Activated T-cell treated with anti-CD3 and anti-CD28 coated beads for 4 hours (primary cell): ENCODE results near the gene PLG.
"Not testable (repeated sequence)": the region's sequence is repeated elsewhere in the genome, so short reads cannot be mapped to it uniquely, and the experiment has no call there.

ENCODE experiments used
- DNase-seq: peaks from one replicate; pipeline ENCODE4 v3.0.0-alpha.2; 2020

Gene PLG

DNA sequence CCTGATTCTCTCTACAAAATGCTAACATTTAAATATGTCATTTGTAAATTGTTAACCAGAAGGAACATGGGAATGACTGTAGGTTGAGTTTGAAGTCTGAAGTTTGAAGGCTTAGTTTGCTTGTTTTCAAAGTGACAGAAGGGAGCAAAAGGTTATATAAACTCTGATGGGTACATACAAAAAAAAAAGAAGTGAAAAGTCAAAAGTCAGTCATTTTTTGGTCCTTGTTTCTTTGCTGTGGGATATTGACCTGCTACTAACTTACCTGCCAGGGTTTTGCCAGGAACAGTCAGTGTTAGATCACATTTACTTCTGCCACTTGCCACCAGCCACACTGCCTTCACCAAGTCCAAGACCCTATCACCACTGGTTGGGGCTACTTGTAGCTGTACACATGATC, 6.9 kb downstream of the PLG start:
- not testable (repeated sequence) for DNase-seq

DNA sequence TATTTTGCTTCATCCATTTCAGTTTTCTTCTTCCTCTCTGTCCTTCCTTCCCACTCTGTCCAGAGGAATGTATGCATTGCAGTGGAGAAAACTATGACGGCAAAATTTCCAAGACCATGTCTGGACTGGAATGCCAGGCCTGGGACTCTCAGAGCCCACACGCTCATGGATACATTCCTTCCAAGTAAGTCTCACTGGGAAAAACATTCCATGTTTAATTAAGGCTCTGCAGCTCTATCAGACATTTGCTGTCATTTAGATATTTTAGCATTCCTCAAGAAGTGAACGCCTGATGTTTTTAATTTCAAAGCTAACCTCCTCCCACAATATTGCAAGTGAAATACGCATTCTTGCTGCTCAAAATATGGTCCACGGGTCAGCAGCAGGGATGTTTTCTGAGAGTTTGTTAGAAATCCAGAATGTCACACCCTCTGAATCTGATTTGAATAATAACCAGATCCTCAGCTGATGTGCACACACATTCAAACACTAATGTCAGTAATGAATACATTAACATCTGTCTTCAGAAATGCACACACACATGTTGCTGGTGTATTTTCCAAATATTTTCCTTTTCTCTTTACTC, 12.8 kb downstream of the PLG start:
- DNase-seq = no peak

DNA sequence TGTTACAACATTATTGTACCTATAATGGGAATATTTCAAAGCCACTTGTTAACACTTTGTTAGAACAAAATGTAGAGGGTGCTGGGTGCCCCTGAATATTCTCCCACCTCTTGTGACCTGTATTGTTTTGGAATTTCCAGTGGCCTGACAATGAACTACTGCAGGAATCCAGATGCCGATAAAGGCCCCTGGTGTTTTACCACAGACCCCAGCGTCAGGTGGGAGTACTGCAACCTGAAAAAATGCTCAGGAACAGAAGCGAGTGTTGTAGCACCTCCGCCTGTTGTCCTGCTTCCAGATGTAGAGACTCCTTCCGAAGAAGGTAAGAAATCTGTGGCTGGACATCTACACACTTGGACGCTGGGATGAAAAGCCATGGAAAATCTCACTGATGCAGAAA, 28.9 kb downstream of the PLG start:
- no peak for DNase-seq

DNA sequence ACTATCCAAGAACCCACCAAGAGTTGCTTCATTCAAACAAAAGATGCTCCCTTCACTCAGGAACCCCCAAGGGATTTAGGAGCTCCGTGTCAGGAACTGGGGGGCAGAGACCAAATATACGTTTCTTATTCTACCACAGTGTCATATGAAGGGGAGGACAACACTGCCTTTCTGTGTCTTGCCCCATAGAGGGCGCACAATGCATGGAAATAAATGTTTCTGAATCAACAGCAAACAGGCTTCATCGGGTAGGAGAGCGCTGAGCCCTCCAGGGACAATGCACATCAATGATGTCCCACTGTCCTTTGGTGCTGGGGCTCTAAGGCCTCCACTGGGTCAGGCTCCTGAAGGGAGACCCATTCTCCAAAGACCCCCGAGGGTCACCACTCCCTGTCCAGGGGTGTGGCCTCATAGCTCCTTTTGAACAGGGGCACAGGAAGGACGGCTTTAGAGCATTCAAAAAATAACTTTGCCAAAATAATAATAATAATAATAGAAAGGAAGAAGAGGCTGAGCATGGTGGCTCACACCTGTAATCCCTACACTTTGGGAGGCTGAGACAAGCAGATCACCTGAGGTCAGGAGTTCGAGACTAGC, 31.1 kb downstream of the PLG start:
- peak; percentile 2 for DNase-seq

DNA sequence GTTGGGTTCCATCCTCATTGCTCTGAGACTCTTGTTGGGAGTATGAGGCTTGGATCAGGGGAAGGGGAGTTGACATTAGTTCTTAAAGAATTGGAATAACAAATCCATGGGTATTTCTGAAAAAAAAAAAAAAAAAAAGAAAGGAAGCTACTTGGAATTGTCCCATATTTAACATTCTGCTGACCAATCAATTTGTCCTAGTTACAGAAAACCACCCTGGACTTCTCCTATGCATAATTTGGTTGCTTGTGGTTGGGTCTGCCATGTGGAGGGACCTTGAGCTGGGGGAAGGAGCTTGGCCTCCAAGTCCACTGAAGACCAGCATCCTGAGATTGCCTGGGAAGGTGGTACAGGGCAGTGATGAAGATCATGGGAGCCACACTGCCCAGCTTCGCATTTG, 32.6 kb downstream of the PLG start:
- no peak for DNase-seq

DNA sequence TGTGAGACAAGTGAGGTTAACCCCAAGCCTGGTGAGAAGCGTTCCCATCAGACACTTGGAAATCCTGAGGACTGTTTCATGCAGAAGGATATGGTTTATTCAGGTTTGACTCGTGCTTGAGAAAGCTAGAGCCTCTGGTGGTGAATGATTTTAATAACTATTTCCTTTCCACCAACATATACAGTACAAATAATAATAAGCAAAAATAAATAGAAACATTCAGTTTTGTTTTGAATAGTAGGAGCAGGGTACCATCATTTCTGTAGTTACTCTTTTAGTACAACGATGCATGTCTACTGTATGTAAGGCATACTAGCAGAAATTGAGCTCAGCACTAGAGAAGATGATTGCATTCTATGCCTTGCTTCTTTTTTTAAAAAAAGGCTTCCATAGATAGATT, 33.5 kb downstream of the PLG start:
- DNase-seq = no peak

DNA sequence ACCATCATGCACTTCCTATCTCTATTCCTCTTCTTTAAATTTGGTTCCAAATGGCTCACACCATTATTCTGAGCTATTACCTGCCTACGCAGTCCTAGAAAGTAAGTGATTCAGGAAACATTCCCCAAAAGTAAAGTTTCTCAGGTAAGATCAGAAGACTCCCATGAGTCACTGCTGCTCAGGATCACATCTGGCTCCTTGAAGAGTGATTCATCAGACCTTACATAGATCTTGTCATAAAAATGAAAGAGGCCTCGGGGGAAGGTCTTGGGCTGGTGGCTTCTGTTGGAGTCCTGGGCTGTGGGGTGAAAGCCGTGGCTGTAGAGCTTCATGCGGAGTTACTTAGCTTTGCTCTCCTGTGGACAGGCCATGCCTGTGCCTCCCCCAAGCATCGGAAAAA, 35.9 kb downstream of the PLG start:
- no peak for DNase-seq

DNA sequence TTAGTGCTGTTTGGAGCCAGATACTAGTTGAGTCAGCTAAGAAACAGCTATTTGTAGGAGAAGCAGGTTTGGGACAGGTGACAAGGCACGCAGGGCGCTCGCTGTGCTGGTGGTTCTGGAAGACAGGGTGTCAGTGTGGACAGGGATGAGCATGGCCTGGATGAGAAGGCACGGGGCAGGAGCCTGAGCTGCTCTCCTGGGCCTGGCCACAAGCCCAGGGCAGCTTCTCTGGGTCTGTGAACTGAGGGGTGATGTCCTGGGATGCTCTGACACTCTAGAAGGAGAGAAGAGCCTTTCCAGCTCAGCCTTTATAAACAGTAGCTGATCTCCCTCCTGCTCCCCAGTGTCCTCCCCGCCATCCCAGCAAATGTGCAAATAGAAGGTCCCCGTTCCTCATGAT, 37.9 kb downstream of the PLG start:
- no peak for DNase-seq

DNA sequence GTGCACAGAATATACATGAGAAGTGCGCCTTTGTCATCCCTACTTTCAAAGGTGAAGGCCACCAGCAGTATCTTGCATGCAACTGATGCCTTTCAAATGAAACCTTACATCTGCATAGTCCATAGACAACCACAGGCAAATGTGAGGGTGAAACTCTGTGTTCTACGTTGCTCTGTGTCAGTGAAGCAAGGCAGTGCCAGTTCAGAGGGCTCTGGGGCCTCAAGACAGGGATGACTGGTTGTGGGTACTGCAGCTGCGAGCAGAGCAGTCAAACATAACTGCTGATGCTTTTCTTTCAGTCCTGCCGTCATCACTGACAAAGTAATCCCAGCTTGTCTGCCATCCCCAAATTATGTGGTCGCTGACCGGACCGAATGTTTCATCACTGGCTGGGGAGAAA, 39.0 kb downstream of the PLG start:
- not testable (repeated sequence) for DNase-seq

DNA sequence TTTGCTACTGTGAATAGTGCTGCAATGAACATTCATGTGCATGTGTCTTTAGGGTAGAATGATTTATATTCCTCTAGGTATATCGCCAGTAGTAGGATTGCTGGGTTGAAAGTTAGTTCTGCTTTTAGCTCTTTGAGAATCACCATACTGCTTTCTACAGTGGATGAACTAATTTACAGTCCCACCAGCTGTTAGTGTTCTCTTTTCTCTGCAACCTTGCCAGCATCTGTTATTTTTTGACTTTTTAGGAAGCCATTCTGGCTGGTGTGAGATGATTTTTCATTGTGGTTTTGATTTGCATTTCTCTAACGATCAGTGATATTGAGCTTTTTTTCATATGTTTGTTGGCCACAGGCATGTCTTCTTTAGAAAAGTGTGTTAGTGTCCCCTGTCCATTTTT, 40.0 kb downstream of the PLG start:
- no peak for DNase-seq

DNA sequence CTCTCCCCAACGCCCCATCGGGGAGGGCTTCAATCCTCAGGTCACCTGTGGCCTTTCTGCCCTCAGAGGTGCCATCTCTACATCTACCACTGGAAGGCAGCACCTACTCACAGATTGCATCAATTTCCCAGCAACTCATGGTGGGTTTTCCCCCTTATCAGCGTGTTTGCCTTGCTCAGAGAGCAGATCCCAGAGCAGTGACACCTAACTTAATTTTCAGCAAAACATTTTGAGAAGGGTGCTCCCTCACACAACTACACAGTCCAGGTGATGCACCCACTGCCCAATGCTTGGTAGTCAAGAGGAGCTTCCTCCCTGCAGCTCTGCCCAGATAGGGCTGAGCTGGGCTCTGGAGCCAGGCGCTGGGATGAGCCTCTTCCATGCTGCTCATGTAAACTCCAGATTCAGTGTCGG, 48.2 kb downstream of the PLG start:
- no peak for DNase-seq

DNA sequence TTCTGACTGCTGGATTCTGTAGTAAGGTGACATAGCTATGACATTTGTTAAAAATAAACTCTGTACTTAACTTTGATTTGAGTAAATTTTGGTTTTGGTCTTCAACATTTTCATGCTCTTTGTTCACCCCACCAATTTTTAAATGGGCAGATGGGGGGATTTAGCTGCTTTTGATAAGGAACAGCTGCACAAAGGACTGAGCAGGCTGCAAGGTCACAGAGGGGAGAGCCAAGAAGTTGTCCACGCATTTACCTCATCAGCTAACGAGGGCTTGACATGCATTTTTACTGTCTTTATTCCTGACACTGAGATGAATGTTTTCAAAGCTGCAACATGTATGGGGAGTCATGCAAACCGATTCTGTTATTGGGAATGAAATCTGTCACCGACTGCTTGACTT, 51.2 kb downstream of the PLG start:
- DNase-seq = not testable (repeated sequence)

DNA sequence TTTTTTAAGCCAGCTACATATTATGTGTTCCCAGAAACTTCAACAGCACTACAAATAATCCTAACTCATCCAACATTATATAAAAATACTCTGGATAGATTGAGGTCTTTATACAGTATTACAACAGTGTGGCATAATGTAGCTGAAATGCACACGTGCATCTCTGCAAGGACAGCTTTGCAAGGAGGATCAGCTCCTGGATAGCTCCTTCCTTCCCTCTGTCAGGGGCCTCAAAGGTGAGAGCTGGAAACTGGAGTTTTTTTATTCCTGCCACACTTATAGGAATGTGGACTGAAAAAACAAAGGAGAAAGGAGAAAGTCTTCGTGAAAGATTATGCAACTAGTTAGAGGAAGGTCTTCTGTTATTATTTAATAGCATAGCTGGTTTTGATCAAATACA, 53.1 kb downstream of the PLG start:
- DNase-seq = no peak

DNA sequence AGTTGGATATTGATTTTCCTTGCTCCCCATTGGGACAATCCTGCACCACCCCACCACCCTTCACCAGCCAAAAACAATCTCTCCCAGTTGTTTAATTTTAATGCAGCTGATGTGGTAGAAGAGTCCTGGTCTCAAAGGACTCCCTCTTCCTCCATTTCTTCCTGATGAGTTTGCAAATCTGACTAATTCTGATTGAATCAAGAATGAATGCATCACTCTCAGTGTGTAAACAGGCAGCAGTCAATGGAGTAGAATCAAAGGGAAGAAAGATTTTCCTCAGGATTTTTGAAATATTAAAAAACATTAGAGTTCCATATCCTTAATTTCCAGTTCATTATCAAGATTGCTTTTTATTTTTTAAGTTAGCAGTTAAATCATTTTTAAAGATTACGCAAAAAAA, 54.0 kb downstream of the PLG start:
- DNase-seq = no peak

DNA sequence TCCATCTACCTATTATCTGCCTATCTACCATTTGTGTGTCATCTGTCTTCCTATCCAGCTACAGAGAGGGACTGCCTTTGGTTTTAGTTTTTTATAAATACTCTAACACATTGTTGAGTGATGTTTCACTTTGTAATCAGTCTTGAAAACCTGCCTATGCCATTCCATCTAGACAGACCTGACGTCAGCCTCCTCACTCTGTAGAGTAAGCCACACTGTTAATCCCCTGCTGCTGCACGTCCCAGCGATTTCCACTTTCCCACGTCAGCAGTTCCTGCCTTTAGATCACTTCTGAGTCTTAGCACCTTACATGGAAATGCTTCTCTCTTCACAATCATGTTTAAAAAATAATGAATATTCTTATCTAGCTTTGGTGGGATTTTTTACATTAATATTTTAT, 54.8 kb downstream of the PLG start:
- DNase-seq = no peak

DNA sequence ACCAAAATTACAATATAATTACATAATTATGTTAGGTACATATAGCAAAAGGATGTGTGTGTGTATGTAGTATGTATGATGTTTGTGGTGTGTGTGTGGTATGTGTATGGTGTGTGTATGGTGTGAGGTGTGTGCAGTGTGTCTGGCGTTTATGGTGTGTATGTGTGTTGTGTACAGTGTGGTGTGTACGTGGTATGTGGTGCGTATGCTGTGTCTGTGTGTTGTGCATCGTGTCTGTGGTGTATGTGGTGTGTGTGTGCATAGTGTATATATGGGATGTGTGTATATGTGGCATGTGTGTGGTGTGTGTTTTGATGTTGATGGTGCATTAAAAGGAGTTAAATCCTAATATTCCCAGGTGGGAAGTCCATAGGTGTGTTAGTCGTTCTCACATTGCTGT, 62.8 kb downstream of the PLG start:
- DNase-seq = no peak

DNA sequence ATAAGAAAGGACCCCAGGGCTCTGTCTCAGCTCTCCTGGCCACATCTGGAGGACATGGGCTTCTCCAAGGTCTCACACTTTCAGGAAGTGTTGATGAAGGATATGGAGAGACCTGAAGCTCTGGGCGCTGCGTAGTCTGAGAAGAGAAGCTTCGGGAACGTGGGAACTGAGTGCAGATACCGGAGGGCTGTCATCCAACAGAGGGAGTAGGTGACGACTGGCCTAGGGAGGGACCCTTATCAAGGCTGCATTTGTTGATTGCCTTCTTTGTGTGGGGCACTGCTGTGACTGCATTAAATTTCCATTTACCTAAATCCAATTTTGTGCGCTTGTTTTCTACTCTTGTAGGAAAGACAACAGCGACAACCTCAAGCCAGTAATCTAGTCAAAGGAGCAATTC, 63.4 kb downstream of the PLG start:
- no peak for DNase-seq

DNA sequence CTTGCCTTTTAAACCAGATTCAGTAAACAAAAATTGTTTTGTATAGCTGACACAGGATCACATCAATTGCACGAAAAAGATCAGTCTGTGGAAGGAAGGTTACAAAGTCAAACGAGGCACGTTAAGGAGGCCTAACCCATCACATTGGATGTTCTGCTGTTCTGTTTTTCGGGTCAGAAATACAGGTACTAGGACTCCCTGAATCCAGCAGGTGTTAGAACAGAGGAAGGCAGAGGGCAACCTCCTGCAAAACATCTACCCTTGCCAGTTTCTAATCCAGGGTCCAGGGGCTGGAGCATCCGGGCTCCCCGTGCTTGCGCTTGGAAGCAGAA, 64.6 kb downstream of the PLG start:
- no peak for DNase-seq

DNA sequence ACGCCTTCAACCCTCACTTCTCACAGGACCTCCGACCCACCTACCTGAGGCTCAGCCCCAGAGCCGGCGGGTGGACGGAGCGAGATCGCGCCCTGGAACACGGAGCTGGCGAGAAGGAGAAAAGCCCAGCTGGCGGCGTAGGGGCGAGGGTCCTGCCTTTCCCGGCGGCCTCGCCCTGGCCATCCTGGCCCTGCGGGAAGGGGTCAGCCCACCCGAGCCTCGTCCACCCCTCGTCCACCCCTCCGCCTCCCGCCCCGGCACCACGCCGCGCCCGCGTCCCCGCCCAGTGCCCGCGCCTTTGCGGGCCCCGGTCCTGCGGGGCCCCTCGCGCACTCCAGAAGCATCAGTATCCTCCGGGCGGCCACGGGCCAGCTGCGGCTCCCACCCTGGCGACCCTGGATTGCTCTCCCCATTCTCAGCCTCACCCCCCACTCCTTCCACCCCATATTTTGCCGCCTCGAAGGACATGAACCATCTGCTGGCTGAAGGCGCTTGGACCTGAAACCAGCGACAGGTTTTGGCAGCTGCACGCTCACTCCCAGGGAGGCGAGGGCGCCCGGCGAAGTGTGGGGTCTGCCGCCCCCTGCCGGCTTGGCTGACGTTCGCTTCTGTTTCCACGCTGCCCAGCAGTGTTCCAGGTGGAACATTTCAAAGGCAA, 65.1 kb downstream of the PLG start:
- peak; percentile 27 for DNase-seq

DNA sequence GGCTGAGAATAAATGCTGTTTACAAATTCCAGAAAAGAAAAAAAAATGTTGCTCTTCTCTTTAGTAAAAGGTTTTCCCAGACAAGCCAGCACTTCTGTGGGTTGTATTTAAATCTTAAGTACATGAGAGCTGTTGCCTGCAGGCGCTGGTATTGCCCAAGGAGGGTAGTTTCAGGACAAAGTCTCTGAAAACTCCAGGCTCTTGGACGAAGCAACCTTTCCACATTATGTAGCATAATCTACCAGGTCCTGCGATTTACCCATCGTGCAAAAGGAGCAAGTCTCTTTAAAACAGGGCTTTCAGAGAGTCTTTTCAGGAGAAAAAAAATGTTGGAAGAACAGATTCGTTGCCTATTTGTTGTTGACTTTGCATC, 65.6 kb downstream of the PLG start:
- no peak for DNase-seq

DNA sequence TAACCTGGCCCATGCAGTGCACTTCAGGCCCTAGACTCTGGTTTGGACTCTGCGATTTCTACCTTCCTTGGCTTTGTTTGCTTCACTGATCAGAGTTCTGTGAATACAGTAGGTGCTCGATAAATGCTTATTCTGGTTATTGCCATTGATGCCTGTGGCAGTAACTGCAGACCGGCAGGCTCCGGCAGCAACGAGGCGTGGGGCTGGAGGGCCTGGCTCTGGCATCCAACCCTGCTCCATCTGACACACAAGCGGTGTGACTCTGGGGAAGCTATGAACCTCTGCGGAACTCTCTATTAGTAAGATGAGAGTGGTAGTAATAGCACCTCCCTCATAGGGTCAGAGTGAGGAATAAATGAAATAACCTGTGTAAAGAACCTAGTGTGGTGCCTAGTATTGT, 66.1 kb downstream of the PLG start:
- no peak for DNase-seq

DNA sequence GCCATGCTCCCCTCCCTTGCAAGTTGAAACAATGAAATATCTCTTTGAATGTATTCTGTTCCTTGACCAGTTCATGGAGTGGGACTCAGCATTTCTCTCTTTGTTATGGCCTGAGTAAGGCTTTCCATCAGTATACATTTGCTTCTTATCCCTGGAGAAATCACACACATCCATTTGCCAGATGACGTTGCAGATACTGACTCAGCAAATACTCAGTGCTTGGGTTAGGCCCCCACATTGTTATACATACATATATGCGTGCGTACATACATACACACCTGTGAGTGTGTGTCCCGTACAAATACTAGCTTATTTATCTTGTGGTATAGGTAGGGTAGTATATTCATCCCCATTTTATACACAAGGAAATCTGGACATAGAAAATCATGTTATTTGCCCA, 72.4 kb downstream of the PLG start:
- DNase-seq = no peak

DNA sequence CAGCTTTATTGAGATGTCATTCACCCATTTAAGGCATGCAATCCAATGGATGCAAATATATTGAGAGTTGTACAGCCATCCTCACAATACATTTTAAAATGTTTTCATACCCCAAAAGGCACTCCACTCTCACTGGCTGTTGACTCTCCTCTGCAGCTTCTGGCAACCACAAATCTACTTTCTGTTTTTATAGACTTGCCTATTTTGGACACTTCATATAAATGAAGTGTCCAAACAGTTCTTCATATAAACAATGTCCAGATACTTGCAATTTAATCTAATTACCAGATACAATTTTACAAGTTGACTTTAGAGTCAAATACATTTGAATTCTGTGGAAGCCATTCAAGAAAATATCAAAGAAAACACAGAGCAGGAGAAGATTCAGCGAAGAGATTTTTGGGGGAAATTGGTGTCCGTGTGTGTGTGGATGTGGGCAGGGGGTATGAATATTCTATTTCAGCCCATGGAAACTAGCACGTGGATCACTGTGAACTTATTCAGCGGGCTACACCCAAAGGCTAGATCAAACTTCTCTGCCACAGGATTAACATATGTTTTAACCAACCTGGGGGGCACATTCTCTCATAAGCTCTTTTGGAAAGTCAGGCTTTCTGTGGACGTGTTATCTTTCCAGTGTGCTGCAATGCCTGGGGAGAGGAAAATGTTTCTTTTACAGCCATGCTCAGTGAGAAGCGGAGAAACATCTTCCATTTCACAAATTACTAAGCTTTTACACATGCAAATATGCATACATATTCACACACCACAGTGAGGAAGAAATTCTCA, 73.9 kb downstream of the PLG start:
- DNase-seq = no peak

DNA sequence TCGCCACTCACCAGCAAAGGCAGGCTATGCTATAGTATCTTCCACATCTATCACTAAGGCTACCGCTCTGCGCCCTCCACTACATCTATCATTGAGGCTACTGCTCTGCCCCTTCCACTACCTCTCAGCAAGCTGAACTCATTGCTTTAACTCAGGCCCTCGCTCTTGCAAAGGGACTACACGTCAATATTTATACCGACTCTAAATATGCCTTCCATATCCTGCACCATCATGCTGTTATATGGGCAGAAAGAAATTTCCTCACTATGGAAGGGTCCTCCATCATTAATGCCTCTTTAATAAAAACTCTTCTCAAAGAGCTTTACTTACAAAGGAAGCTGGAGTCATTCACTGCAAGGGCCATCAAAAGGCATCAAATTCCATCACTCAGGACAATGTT, 77.1 kb downstream of the PLG start:
- DNase-seq = not testable (repeated sequence)
